PC-3 (cell line): ENCODE results near the gene MAP4K2. TPM values are rescaled to one million over a fixed set of nuclear protein-coding genes. Genes with fewer than 3 reads are reported as not detected.

Source experiments
- ATAC-seq: fragments of 200-7000 bp; cut with Tn5 transposase; 2 replicates; pipeline ENCODE4 v1.9.1; 2020; ENCODE audit warnings: mild to moderate bottlenecking, moderate library complexity
- BruUV-seq: library from RNA; stranded (reverse); fragments of 400-500 nt; replicated peaks from 2 replicates; lab custom pipeline; 2021; lab: Mats Ljungman, UMichigan
- CTCF ChIA-PET: fragments of 300-600 bp; sonication (Branson Sonifier 250); formaldehyde crosslinking; loops from one replicate; lab custom pipeline; 2022; ENCODE audit warnings: antibody characterized with exemption; lab: Charles Lee
- POLR2A ChIA-PET: fragments of 300-600 bp; sonication (Branson Sonifier 250); formaldehyde crosslinking; loops from one replicate; lab custom pipeline; 2022; ENCODE audit warnings: antibody characterized with exemption; ENCODE audit not compliant: unreplicated experiment; lab: Charles Lee
- DNase-seq: peaks from one replicate; pipeline ENCODE4 v3.0.0-alpha.2; 2015
- H2AFZ ChIP-seq: fragments of 300-600 bp; sonication (generic); 2 replicates; pipeline ENCODE4 v1.6.0; 2016; ENCODE audit warnings: antibody characterized with exemption, low read length
- H3F3A ChIP-seq: fragments of 300-600 bp; sonication (generic); one replicate; pipeline ENCODE4 v1.6.0; 2017; ENCODE audit warnings: antibody characterized with exemption, low read length, control low read depth, mild to moderate bottlenecking; ENCODE audit not compliant: unreplicated experiment
- H3K27ac ChIP-seq: fragments of 300-600 bp; sonication (generic); 2 replicates; pipeline ENCODE4 v1.5.1; 2016; ENCODE audit warnings: mild to moderate bottlenecking, low read length
- H3K27me3 ChIP-seq: fragments of 300-600 bp; sonication (generic); 2 replicates; pipeline ENCODE4 v1.6.1; 2016; ENCODE audit warnings: low read length, mixed read lengths
- H3K36me3 ChIP-seq: fragments of 300-600 bp; sonication (generic); 2 replicates; pipeline ENCODE4 v1.6.1; 2016; ENCODE audit warnings: low read depth, mixed run types, low read length, mixed read lengths
- H3K4me1 ChIP-seq: fragments of 300-600 bp; sonication (generic); 2 replicates; pipeline ENCODE4 v1.5.1; 2016; ENCODE audit warnings: low read length; ENCODE audit not compliant: insufficient read depth
- H3K4me2 ChIP-seq: fragments of 300-600 bp; sonication (generic); 2 replicates; pipeline ENCODE4 v1.6.0; 2016; ENCODE audit warnings: low read length
- H3K4me3 ChIP-seq: fragments of 300-600 bp; sonication (generic); 2 replicates; pipeline ENCODE4 v1.5.1; 2016; ENCODE audit warnings: mild to moderate bottlenecking, low read length, mixed read lengths
- H3K79me2 ChIP-seq: fragments of 300-600 bp; sonication (generic); 2 replicates; pipeline ENCODE4 v1.6.1; 2017; ENCODE audit warnings: low read length, mixed read lengths
- H3K9ac ChIP-seq: fragments of 300-600 bp; sonication (generic); 2 replicates; pipeline ENCODE4 v1.6.0; 2016; ENCODE audit warnings: mild to moderate bottlenecking, low read length
- H3K9me2 ChIP-seq: fragments of 300-600 bp; sonication (generic); replicated peaks from 2 replicates; pipeline ENCODE4 v1.6.1; 2016; ENCODE audit warnings: mixed run types, low read length, mixed read lengths
- H3K9me3 ChIP-seq: fragments of 300-600 bp; sonication (generic); 2 replicates; pipeline ENCODE4 v1.6.1; 2016; ENCODE audit warnings: low read length, mixed read lengths
- H4K20me1 ChIP-seq: fragments of 300-600 bp; sonication (generic); 2 replicates; pipeline ENCODE4 v1.6.1; 2016; ENCODE audit warnings: low read length, mixed read lengths
- EZH2 ChIP-seq: fragments of 300-600 bp; sonication (generic); IDR thresholded peaks from one replicate; pipeline ENCODE4 v1.6.1; 2017; ENCODE audit warnings: antibody characterized with exemption, mild to moderate bottlenecking, low read length; ENCODE audit not compliant: unreplicated experiment
- EZH2phosphoT487 ChIP-seq: fragments of 300-600 bp; sonication (generic); IDR thresholded peaks from 2 replicates; pipeline ENCODE4 v1.6.1; 2018; ENCODE audit warnings: mild to moderate bottlenecking, antibody characterized with exemption, low read length, borderline replicate concordance
- intact Hi-C: fragments of 100-400 bp; cut with micrococcal nuclease; formaldehyde crosslinking; loops from 2 replicates; pipeline ENCODE4 v1.9.0; 2023
- total RNA-seq: library from RNA; depleted of rRNA; stranded (reverse); fragments of >200 nt; gene quantifications from 2 replicates; pipeline ENCODE4 v1.2.3, GENCODE V29; 2014
- TF ChIP-seq, protein P1 (sequence below): fragments of 300-600 bp; sonication (generic); conservative IDR thresholded peaks from 2 replicates; pipeline ENCODE4 v1.5.1; 2017; ENCODE audit warnings: antibody characterized with exemption, low read depth, mild to moderate bottlenecking, low read length

MAP4K2 gene
- total RNA-seq, 1 experiment from 2014 or later: 55.6 TPM

- Histone ChIP-seq H3K4me1 (no peaks in the 10 kb centered on the region), H3K4me2 (no peak overlapping the region), H3F3A (no peaks in the 10 kb centered on the region), H3K9ac (no peak overlapping the region), H4K20me1 (no peaks in the 10 kb centered on the region), H3K27me3 (no peaks in the 10 kb centered on the region), H3K27ac (no peak overlapping the region), H3K4me3 (no peak overlapping the region), H3K9me3 (no peaks in the 10 kb centered on the region), H3K79me2 (no peaks in the 10 kb centered on the region), H2AFZ (no peak overlapping the region), H3K36me3 (peaks cover 23% of the 10 kb centered on the region), H3K9me2 (no peaks in the 10 kb centered on the region)
- TF ChIP-seq, protein P1, sequence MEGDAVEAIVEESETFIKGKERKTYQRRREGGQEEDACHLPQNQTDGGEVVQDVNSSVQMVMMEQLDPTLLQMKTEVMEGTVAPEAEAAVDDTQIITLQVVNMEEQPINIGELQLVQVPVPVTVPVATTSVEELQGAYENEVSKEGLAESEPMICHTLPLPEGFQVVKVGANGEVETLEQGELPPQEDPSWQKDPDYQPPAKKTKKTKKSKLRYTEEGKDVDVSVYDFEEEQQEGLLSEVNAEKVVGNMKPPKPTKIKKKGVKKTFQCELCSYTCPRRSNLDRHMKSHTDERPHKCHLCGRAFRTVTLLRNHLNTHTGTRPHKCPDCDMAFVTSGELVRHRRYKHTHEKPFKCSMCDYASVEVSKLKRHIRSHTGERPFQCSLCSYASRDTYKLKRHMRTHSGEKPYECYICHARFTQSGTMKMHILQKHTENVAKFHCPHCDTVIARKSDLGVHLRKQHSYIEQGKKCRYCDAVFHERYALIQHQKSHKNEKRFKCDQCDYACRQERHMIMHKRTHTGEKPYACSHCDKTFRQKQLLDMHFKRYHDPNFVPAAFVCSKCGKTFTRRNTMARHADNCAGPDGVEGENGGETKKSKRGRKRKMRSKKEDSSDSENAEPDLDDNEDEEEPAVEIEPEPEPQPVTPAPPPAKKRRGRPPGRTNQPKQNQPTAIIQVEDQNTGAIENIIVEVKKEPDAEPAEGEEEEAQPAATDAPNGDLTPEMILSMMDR: no peak
- TF ChIP-seq EZH2phosphoT487: no peak
- TF ChIP-seq EZH2: no peak
- ATAC-seq (no peak), DNase-seq (no peak)
- ChIA-PET CTCF (interaction anchor here (0.6 kb wide), 1 partner anchor 9 kb away, joined by 3 read pairs; no protein-coding TSS in a partner anchor), POLR2A (no interaction called here)
- intact Hi-C loops: no loop called here
- no TSS peak for BruUV-seq
These were observed 24.4 kb upstream of the MAP4K2 start for GRCh38 chr11:64827451-64827839.

DNA sequence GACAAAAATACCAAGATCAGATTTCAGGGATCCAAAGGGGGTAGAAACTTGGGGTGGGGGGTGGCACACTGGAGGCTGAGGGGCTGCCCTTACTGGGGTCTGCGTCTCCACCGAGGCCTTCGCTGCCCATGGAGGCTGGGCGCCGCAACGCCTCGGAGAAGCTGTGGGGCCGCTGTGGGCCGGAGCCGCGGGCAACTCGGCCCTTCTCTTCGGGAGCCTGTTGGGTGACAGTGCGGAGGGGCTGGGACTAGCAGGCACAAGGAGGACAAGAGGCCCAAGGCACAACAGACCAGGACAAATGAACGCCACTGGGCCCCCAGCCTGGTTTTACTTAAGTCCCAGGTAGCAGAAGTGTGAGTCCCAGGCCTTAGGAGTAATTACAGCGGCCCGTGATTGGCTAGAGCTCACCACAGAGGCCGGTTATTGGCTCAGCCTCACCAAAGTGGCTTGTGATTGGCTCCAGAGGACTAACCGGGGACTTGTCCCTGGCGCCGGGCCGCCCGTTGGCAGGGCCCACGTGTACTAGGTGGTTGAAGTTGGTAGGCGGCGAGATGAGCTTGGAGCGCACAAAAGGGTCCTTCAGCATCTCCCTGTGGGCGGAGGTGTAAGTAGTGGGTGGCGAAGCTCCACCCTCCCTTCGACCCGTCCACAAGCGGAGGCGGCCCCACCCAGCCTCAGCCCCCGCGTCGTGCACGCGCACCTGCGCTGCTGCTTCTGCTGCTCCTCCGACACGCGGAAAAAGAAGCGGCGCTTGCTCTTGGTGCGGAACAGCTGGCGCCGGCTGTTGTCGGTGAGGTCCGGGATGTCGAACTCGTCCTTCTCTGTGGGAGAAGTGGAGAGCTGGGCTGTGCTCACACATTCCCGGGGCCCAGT is 23.8 kb upstream of the MAP4K2 start:
- Histone ChIP-seq H3K9me3 (no peaks in the 10 kb centered on the region), H2AFZ (no peak overlapping the region), H3K27ac (no peak overlapping the region), H3K9me2 (no peaks in the 10 kb centered on the region), H3K9ac (no peak overlapping the region), H3F3A (no peaks in the 10 kb centered on the region), H3K4me2 (no peak overlapping the region), H3K79me2 (no peaks in the 10 kb centered on the region), H3K4me3 (no peak overlapping the region), H4K20me1 (no peaks in the 10 kb centered on the region), H3K27me3 (no peaks in the 10 kb centered on the region), H3K36me3 (peaks cover 23% of the 10 kb centered on the region), H3K4me1 (no peaks in the 10 kb centered on the region)
- DNase-seq (no peak), ATAC-seq (no peak)
- CTCF ChIA-PET: interaction anchor here (0.6 kb wide), 1 partner anchor 9 kb away, joined by 3 read pairs; no protein-coding TSS in a partner anchor
- intact Hi-C loops: no loop called here
- no TSS peak for BruUV-seq
- TF ChIP-seq, protein P1: no peak
- TF ChIP-seq EZH2 (no peak), EZH2phosphoT487 (no peak)
- POLR2A ChIA-PET: no interaction called here

- ChIA-PET POLR2A (no interaction called here), CTCF (interaction anchor here (0.5 kb wide), 1 partner anchor 38 kb away, joined by 3 read pairs; no protein-coding TSS in a partner anchor)
- Histone ChIP-seq H3K27ac (no peak overlapping the region), H3F3A (no peaks in the 10 kb centered on the region), H3K9me2 (no peaks in the 10 kb centered on the region), H3K9me3 (no peaks in the 10 kb centered on the region), H3K9ac (no peak overlapping the region), H3K27me3 (no peaks in the 10 kb centered on the region), H3K4me3 (no peak overlapping the region), H3K4me2 (no peak overlapping the region), H3K4me1 (no peaks in the 10 kb centered on the region), H4K20me1 (no peaks in the 10 kb centered on the region), H2AFZ (no peak overlapping the region), H3K79me2 (no peaks in the 10 kb centered on the region), H3K36me3 (peaks cover 23% of the 10 kb centered on the region)
- DNase-seq (no peak), ATAC-seq (no peak)
- intact Hi-C loops: no loop called here
- no peak for TF ChIP-seq EZH2phosphoT487
- TF ChIP-seq, protein P1: no peak
- TF ChIP-seq EZH2: no peak
- no TSS peak for BruUV-seq
These were observed 23.0 kb upstream of the MAP4K2 start for GRCh38 chr11:64826062-64826461.
